Stimulated activated CD4-positive, alpha-beta T cell treated with anti-CD3 and anti-CD28 coated beads, Interleukin-2, amount 100 ng/mL, for 48 hours (primary cell): ENCODE measurements around the gene PEX14.
"Not testable (repeated sequence)": the region's sequence is repeated elsewhere in the genome, so short reads cannot be mapped to it uniquely, and the experiment has no call there.

Experiments used
- DNase-seq, 2 donors: peaks; one replicate each; pipeline ENCODE4 v3.0.0-alpha.2; 2020

Gene PEX14

GRCh38 chr1:10474613-10475507 is at the start of gene PEX14:
Gene PEX14 (plus strand): TSS chr1:10474950. CDS start chr1:10474967, 17 bp downstream.
- DNase-seq, result peak; percentile 82 to 84

GRCh38 chr1:10425826-10426534 is 48.8 kb upstream of the PEX14 start:
- DNase-seq, result not testable (repeated sequence)

- DNase-seq, result not testable (repeated sequence)
Observed at GRCh38 chr1:10426535-10426848, 48.3 kb upstream of the PEX14 start.

- DNase-seq, result no peak
Observed at GRCh38 chr1:10428984-10429383, 45.8 kb upstream of the PEX14 start.

GRCh38 chr1:10429868-10430215 is 44.9 kb upstream of the PEX14 start:
- no peak for DNase-seq

- DNase-seq, result peak; percentile 85 to 94
Observed at GRCh38 chr1:10430216-10431069, 44.3 kb upstream of the PEX14 start, which contains the start of gene CENPS. Gene CENPS (plus strand): TSS chr1:10430433. CDS start chr1:10430518, 85 bp downstream.

- no peak for DNase-seq
Observed at GRCh38 chr1:10431070-10431730, 43.5 kb upstream of the PEX14 start.

GRCh38 chr1:10432910-10433700 is 41.6 kb upstream of the PEX14 start:
- no peak for DNase-seq

- DNase-seq, result no peak
Observed at GRCh38 chr1:10433790-10434189, 41.0 kb upstream of the PEX14 start.

- DNase-seq, result no peak
Observed at GRCh38 chr1:10434590-10434989, 40.2 kb upstream of the PEX14 start.

- DNase-seq, result no peak
Observed at GRCh38 chr1:10437052-10437451, 37.7 kb upstream of the PEX14 start.

- DNase-seq, result no peak
Observed at GRCh38 chr1:10438677-10439163, 36.0 kb upstream of the PEX14 start.

- DNase-seq, result no peak
Observed at GRCh38 chr1:10440305-10440704, 34.4 kb upstream of the PEX14 start.

- no peak for DNase-seq
Observed at GRCh38 chr1:10440794-10441193, 34.0 kb upstream of the PEX14 start.

GRCh38 chr1:10444248-10444647 is 30.5 kb upstream of the PEX14 start:
- DNase-seq, result no peak

GRCh38 chr1:10444795-10445397 is 29.9 kb upstream of the PEX14 start:
- no peak for DNase-seq

GRCh38 chr1:10446790-10447422 is 27.8 kb upstream of the PEX14 start:
- no peak for DNase-seq

GRCh38 chr1:10449751-10450150 is 25.0 kb upstream of the PEX14 start, which contains the start of gene CORT:
Gene CORT (plus strand): TSS chr1:10450031. CDS start chr1:10450224, 193 bp downstream.
- no peak for DNase-seq

GRCh38 chr1:10450156-10450814 is 24.5 kb upstream of the PEX14 start:
- no peak for DNase-seq

- no peak for DNase-seq
Observed at GRCh38 chr1:10450836-10451235, 23.9 kb upstream of the PEX14 start.
